ENCODE results near the gene BCL2.

BCL2 gene

GRCh38 chr18:63302636-63303405 lies 16.7 kb downstream of the BCL2 start:
- no peak for TF ChIP-seq CTCF (IDR thresholded peaks at IDR 0.05; ENCODE audit: unreplicated experiment in 3 of 3)
- H3K4me3 Mint-ChIP-seq = no peak overlapping the region
- peaks cover 7% of the 10 kb centered on the region for H3K36me3 Mint-ChIP-seq (ENCODE audit: low read depth)
- peaks cover 54% of the 10 kb centered on the region for H3K4me1 Mint-ChIP-seq
- H3K27me3 Mint-ChIP-seq (ENCODE audit: low read depth) = no peaks in the 10 kb centered on the region
- peak overlapping the region; percentile 62 to 86 (median 76) for H3K27ac Mint-ChIP-seq
- no peaks in the 10 kb centered on the region for H3K9me3 Mint-ChIP-seq

- TF ChIP-seq CTCF (IDR thresholded peaks at IDR 0.05; ENCODE audit: unreplicated experiment in 3 of 3) = no peak
- H3K4me3 Mint-ChIP-seq = no peak overlapping the region
- no peaks in the 10 kb centered on the region for H3K9me3 Mint-ChIP-seq
- no peaks in the 10 kb centered on the region for H3K27me3 Mint-ChIP-seq (ENCODE audit: low read depth)
- peak overlapping the region; percentile 62 to 76 (median 66) for H3K27ac Mint-ChIP-seq
- peaks cover 7% of the 10 kb centered on the region for H3K36me3 Mint-ChIP-seq (ENCODE audit: low read depth)
- H3K4me1 Mint-ChIP-seq = peaks cover 54% of the 10 kb centered on the region
Observed at GRCh38 chr18:63302220-63302619, 17.3 kb downstream of the BCL2 start.

GRCh38 chr18:63301434-63301833 lies 18.1 kb downstream of the BCL2 start:
- TF ChIP-seq CTCF (IDR thresholded peaks at IDR 0.05; ENCODE audit: unreplicated experiment in 3 of 3) = no peak
- Mint-ChIP-seq H3K4me3 (no peak overlapping the region), H3K4me1 (peaks cover 47% of the 10 kb centered on the region), H3K27ac (peak overlapping the region in 1 of 3 experiments; percentile 66), H3K27me3 (ENCODE audit: low read depth) (no peaks in the 10 kb centered on the region), H3K9me3 (no peaks in the 10 kb centered on the region), H3K36me3 (ENCODE audit: low read depth) (peaks cover 7% of the 10 kb centered on the region)

- no peak overlapping the region for H3K4me3 Mint-ChIP-seq
- no peaks in the 10 kb centered on the region for H3K9me3 Mint-ChIP-seq
- H3K36me3 Mint-ChIP-seq (ENCODE audit: low read depth) = peaks cover 7% of the 10 kb centered on the region
- peak overlapping the region; percentile 74 to 87 (median 83) for H3K27ac Mint-ChIP-seq
- no peaks in the 10 kb centered on the region for H3K27me3 Mint-ChIP-seq (ENCODE audit: low read depth)
- no peak for TF ChIP-seq CTCF (IDR thresholded peaks at IDR 0.05; ENCODE audit: unreplicated experiment in 3 of 3)
- H3K4me1 Mint-ChIP-seq = peaks cover 46% of the 10 kb centered on the region
Observed at GRCh38 chr18:63299837-63300745, 19.5 kb downstream of the BCL2 start.

- no peak overlapping the region for H3K4me3 Mint-ChIP-seq
- peak overlapping the region; percentile 74 to 87 (median 83) for H3K27ac Mint-ChIP-seq
- peaks cover 48% of the 10 kb centered on the region for H3K4me1 Mint-ChIP-seq
- TF ChIP-seq CTCF (IDR thresholded peaks at IDR 0.05; ENCODE audit: unreplicated experiment in 3 of 3) = no peak
- H3K27me3 Mint-ChIP-seq (ENCODE audit: low read depth) = no peaks in the 10 kb centered on the region
- H3K36me3 Mint-ChIP-seq (ENCODE audit: low read depth) = peaks cover 7% of the 10 kb centered on the region
- H3K9me3 Mint-ChIP-seq = no peaks in the 10 kb centered on the region
Observed at GRCh38 chr18:63298400-63299365, 20.9 kb downstream of the BCL2 start.
